GM10266 (cell line): ENCODE results near the gene SHC2.

Experiments used
- DNase-seq: peaks from one replicate; pipeline ENCODE4 v3.0.0; 2012; ENCODE audit errors: extremely low spot score
- TF ChIP-seq, protein P1 (sequence below): IDR thresholded peaks from 2 replicates; pipeline ENCODE4 v1.5.1; 2012; ENCODE audit warnings: mild to moderate bottlenecking, low read depth; ENCODE audit not compliant: control insufficient read depth, insufficient read depth; ENCODE audit errors: missing control alignments

Gene SHC2

GRCh38 chr19:440391-441212 lies 20.2 kb downstream of the SHC2 start:
- TF ChIP-seq, protein P1, sequence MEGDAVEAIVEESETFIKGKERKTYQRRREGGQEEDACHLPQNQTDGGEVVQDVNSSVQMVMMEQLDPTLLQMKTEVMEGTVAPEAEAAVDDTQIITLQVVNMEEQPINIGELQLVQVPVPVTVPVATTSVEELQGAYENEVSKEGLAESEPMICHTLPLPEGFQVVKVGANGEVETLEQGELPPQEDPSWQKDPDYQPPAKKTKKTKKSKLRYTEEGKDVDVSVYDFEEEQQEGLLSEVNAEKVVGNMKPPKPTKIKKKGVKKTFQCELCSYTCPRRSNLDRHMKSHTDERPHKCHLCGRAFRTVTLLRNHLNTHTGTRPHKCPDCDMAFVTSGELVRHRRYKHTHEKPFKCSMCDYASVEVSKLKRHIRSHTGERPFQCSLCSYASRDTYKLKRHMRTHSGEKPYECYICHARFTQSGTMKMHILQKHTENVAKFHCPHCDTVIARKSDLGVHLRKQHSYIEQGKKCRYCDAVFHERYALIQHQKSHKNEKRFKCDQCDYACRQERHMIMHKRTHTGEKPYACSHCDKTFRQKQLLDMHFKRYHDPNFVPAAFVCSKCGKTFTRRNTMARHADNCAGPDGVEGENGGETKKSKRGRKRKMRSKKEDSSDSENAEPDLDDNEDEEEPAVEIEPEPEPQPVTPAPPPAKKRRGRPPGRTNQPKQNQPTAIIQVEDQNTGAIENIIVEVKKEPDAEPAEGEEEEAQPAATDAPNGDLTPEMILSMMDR = no peak
- no peak for DNase-seq

GRCh38 chr19:439167-439900 lies 21.5 kb downstream of the SHC2 start:
- no peak for DNase-seq
- TF ChIP-seq, protein P1 = no peak

DNA sequence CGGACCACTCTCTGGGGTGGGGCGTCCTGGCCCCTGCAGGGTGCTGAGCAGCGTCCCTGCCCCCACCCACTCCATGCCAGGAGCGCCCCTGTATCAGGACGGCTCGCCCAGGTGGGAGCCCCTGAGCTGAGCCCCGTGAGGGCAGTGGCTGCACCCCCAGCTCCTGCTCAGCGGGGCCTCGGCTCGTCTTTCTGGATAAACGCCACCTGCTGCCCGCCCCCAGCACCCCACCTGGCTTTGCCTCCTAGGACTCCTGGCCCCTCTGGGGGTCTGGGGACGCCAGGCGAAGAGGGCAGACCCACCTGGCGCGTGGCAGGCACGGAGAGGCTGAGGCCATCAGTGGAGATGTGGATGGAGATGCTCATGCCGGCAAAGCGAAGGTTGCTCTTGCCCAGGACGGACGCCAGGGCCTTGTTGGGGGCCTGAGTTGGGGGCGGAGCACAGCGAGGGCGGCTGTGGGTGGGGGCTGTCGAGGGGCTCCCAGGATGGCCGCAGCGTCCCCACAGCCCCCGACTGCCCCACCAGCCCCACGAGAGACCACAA lies 22.3 kb downstream of the SHC2 start:
- DNase-seq = no peak
- TF ChIP-seq, protein P1 = no peak

DNA sequence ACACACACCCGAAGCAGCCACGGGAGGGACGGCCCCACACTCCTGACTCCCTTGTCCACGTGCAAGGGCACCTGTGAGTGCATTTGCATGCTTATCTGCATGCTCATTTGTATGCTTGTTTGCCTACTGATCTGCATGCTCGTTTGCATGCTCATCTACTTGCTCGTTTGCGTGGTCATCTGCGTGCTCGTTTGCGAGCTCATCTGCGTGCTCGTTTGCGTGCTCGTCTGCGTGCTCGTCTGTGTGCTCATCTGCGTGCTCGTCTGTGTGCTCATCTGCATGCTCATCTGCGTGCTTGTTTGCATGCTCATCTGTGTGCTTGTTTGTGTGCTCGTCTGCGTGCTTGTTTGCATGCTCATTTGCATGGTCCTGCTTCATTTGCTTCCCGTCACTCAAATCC lies 23.8 kb downstream of the SHC2 start:
- TF ChIP-seq, protein P1 = no peak
- no peak for DNase-seq

DNA sequence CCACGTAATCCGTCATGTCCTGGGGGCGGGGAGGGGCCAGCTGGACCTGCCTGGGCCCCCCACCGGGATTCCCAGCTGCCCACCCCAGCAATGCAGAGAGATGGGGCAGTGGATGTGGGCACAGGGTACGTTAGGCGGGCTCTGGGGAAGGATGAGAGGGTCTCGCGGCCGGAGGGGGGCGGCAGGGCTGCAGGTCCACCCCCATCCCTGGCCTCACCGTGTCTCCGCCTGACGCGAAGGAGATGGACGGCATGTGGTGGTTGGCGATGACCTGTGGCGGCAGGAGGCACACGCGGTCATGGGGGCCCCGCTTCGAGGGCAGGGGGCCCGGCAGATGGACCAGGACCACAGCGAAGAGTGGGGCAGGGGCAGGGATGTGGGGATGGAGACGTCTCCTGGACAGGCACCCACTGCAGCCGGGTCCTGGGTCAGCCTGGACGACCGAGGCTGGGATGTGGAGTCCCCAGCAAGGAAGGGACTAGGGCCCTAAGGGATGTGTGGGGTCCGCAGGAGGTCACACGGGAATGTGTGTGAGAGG lies 24.4 kb downstream of the SHC2 start:
- DNase-seq = no peak
- TF ChIP-seq, protein P1 = no peak

- DNase-seq = no peak
- TF ChIP-seq, protein P1 = no peak
These were observed 25.0 kb downstream of the SHC2 start for GRCh38 chr19:435707-436412.
